NCI-H526 (cell line): ENCODE data around the gene CUL2.
"Not testable (repeated sequence)": the region's sequence is repeated elsewhere in the genome, so short reads cannot be mapped to it uniquely, and the experiment has no call there.

ENCODE experiments used
- DNase-seq, 2 experiments: peaks; one replicate each; lab custom pipeline; 2025; lab: John Stamatoyannopoulos, UW

The CUL2 gene

DNA sequence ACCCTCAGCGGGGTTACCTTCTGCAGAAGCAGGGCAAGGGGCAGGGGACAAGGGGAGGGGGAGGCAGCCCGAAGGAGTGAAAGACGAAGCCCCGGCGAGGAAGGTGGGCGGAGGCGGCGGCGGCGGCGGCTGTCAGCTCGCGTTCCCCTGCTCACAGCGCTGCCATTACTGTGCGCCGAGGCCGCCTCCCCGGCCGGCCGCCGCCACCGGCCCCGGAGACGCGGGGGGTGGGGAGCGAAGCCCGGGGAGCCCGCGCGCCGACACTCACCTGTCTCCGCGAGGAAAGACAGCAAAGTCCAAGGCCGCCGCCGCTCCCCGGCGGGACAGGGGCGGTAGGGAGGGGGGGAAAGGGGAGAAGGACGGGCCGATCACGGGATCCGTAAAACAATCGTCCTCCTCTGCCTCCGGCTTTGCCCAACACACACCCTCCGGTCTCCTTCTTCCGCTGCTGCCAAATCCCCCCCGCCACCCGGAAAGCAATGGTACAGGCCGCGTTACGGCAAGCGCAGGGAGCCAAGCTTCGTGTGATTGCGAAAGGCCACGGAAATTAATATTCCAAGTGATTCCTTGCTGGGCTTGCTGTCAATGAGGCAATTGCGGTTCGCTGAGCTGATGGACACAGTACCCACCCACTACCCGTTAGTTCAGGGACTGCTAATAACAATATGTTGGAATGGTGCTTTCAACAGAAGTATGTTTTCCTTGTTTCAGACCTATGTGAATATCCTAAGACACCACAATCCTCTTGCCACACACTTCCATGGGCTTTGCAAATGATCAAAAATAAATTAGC lies at the start of gene CUL2:
Gene CUL2, minus strand, starts transcription at position 180 of the 793 bp plus-strand sequence. CDS start 19,024 bp downstream, outside the sequence.
- DNase-seq: peak; percentile 75 to 88

DNA sequence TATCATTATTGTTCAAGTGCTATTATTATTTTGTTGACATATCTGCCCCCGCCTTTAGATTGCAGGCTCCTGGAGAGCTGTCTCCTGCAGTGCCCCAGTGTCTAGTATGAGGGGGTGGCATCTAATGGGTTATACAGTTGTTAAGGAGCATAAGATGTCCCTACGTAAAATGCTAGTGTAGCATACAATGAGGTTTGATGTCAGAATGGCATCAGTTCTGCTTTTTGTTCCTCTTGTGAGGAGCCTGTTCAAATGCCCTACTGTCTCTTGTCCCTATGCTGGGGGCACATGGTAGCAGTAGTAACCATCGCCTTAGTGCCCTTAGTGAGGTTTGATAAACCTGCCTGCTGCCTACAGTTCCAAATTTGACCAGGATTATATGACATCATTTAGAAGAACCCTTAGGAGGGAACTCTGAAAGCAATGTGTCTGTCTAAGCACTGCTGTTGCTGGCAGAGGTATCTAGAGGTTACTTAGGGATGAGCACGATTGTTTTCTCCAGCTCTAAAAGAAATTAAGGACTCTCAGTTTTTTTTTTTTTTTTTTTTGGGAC lies 46.2 kb upstream of the CUL2 start:
- no peak for DNase-seq

DNA sequence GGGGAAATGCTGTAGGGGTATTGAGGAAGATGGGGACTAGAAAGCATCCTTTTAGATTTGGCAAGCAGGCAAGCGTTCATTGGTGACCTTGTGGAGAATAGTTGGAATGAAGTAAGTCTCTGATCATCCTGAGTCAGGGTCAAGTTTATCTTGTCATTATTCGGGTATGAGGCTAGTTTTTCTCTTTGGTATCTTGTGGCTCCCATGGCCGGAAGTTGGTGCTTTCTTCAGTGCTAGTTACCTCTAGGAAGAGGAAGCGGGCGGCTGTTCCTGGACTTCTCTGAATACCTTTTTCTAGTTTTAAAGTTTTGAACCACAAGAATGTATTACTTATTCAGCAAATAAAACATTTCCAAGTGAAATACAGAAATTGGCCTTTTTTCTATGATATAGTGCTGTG lies 45.7 kb upstream of the CUL2 start:
- no peak for DNase-seq

DNA sequence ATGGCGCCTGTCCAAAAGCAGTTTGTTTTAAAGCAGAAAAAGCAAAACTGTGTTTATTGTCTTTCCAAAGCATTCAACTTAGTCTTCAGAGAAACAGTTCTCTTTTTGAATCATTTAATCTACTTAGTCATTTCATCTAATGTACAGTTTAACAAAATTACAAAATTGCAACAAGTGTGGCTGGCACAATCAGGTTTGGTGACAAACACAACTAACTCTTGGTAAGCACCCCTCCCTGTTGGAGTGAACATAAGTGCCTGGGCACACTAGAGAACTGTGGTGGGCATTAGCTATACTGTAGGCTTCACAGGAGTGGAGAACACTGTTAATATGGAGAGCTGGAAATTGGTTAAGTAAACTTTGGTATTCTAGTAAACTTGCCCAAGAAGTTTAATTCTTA lies 43.4 kb upstream of the CUL2 start:
- no peak for DNase-seq

DNA sequence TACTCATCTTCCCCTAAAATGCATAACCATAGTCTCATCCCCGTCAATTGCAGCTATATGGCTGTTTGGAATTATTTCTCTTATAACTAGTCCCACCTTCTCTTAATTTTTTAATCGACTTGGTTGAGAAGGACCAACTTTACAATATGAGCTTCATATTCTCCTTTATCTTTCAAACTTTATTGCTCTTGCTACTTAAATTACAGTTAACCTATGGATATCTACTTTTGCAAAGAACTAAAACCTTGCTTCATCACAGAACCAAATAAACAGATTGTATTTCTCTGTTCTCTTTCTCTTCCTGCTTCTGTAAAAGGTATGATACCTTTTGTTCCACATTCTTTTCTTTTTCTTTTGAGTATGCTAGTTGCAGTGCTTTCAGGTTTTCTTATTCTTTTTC lies 42.6 kb upstream of the CUL2 start:
- DNase-seq: no peak

DNA sequence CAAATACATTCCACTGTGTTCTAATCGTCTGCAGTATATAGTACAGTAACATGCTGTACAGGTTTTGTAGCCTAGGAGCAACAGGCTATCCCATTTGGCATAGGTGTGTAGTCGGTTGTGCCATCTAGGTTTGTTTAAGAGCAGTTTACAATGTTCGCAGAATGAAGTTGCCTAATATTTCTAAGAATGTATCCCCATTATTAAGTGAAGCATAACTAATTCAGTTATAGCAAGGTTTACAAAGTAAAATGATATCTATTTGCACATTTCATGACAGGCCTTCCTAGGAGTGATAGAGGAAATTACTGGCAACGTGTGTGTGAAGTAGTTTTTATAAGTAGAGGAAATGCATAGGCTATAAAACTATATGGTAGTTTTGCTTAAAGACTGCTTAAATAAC lies 40.5 kb upstream of the CUL2 start:
- no peak for DNase-seq

DNA sequence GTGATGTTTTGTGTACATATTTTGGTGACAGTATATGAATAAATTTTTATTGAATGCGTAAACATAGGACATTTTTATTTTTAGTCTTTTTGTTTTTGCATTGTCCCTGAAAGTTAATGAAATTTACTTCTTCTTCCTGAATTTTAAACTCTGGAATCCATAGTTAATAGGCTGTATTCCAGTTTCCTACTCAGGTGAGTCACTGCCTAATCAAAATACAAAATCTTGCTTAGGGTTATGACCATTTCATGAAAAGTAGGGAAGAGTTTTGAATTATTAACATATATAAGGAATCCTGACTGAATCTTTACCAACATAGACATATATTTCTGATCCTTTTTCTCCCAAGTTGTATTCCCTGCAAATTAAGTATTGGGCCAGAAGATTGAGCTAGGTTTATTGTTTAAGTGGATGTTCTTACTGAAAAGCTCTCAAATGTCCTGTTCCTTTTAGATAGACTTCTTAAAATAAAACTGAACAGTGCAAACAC lies 39.1 kb upstream of the CUL2 start:
- DNase-seq: no peak

DNA sequence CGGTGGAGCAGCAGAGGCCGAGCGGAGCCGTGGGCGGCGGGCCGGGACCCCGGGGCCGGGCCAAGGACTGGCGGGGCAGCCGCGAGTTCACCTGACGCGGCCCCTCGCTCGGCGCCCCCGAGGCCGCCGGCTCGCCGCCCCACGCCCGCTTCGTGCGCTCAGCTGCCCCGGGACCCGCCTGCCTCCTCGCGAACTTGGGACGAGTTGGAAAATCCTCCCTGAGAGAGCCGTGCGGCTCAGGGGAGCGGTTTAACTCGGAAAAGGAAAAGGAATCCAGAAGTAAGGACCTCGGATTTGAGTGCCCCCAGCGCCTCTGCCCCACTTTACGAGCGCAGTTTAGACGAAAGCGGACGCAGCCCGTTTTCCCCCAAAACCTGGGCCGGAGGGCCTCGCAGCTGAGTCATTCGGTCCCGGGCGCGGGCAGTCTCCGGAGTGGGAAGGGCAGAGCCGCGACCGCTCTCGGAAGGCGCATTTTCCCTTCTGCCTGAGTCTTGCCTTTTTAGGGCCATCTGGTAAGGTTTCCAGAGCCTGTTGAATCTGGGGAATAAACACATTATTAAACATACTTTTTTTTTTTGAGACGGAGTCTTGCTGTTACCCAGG lies 37.2 kb upstream of the CUL2 start:
- peak in 1 of 2 experiments; percentile 70 for DNase-seq

DNA sequence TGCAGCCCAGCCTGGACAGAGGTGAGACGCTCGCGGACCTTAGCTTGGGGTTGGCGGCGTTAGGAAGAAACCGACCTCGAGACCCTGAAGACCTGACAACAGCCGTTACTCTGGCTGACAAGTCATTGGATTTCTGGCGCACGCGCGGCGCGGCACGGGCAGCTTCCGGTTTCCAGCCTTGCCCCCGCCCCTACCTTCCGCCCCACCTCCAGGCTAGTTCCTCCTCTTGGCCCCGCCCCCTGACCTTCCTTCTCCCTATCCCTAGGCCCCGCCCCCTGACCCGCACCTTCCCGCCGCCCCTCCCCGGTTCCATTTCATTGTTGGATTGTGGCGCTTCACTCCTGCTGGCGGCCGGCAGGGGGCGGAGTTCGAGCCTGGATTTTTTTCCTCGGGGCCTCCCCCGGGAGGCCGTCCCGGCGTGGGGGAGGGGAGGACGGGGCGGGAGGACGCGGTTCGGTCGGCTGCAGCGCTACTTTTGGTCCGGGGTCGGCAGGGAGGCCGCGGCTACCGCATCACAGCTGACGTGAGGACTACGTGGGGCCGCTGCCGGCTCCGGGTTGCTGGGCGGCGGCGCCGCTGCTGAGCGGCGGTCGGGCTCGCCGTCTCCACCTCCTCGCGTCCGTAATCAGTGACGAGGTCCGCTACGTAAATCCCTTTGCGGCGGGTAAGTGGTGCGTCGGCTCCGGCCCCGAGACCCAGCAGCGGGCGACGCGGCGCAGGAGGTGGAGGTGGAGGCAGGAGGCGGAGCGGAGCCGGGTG lies 36.6 kb upstream of the CUL2 start, which contains the start of gene CREM:
Gene CREM, plus strand, starts transcription at position 317 of the 759 bp plus-strand sequence. CDS start 10,990 bp downstream, outside the sequence.
- peak; percentile 67 to 98 for DNase-seq

DNA sequence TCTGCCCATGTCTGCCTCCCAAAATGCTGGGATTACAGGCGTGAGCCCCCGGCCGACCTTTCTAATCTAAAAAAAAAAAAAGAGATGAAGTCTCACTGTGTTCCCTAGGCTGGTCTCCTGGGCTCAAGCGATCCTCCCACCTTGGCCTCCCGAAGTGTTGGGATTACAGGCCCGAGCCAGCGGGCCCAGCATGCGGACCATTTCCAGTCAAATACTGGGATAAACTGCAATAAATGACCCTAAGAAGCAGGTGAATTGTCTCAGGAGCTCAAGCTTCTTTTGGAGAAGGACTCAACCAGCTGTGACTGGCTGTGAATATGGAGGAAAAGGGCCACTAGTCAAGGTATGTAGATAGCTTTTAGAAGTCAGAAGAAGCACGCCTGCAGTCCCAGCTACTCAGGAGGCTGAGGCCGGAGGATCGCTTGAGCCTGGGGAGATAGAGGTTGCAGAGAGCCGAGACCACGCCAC lies 36.0 kb upstream of the CUL2 start:
- DNase-seq: no peak

DNA sequence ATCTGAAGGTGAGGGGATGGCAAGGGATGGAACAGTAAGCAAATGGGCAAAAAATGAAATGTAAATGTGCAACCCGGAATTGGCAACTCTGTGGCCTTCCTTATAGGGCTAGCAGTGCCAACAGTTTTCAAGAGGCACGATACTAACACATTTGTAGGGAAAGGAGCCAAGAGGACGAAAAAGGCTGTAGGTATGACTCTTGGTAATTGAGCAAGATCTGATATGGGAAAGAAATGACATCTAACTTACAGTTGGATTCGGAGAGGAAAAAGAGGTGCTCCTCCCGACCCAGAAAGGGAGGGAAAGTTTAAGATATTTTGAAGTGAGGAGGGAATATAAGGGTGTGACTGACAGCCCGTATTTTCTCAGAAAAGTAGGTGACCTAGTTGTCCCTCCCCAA lies 34.4 kb upstream of the CUL2 start:
- DNase-seq: no peak

DNA sequence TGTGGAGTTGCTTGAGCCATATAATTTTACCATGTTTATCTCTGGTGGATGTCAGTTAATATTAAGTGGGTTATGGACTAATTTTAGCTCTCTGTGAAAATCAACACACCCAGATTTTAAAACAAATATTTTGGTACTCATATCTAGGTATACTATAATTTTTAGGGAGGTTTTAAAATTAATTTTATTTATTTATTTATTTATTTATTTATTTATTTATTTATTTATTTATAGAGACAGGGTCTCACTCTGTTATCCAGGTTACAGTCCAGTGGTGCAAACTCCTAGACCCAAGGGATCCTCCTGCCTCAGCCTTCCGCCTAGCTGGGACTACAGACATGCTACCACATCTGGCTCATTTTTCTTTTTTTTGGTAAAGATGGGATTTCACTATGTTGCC lies 29.2 kb upstream of the CUL2 start:
- no peak for DNase-seq

DNA sequence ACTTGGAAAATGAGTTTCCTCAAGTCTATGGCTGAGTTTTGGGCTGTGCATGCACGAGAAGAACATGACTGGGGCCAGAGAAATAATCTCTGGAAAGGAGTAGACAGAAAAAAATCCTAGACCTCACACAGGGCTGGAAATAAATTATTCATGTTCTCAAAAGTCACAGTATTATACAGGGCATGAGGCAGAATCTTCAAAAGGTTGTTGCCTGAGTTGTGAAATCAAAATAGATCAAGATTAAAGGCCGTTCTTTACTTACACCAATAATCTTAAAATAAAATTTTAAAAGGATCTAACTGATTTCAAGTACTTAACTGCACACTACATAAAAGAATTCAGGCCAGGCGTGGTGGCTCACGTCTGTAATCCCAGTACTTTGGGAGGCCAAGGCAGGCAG lies 22.4 kb upstream of the CUL2 start:
- DNase-seq: no peak

DNA sequence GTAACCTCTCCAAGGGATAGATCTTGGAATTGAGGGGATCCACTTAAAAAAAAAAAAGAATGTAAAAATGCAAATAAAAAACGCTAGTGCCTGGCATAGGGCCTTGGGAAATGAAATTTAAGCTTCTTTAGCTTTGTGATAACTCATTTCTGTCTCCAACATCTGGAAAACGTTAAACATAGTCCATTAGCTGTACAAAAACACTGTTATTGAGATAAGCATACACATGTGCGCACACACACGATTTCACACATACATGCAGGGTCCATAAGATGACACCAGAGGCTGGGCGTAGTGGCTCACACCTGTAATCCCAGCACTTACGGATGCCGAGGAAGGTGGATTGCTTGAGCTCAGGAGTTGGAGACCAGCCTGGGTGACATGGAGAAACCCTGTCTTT lies 13.7 kb upstream of the CUL2 start:
- DNase-seq: no peak

DNA sequence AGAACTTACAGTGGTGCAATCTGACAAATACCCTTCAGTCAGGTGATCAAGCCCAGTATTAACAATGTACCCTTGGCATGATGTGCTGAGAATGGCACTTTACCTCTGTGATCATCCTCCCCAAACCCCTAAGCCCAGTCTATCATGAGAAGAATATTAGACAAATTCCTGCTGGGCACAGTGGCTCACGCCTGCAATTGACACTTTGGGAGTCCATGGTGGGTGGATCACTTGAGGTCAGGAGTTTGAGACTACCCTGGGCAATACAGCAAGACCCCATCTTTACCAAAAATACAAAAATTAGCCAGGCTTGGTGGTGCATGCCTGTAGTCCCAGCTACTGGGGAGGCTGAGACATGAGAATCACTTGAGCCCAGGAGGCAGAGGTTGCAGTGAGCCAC lies 7.4 kb upstream of the CUL2 start:
- no peak for DNase-seq

DNA sequence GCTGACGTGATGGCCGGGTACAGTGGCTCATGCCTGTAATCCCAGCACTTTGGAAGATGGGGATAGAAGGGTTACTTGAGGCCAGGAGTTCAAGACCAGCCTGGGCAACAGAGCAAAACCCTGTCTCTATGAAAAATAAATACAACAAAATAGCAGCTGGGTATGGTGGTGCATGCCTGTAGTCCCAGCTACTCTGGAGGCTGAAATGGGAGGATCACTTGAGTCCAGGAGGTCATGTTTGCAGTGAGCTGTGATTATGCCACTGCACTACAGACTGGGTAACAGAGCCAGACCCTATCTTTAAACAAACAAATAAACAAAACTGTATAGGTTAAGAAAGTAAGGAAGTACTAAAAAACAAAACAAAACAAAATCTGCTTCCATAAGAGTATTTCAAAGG lies 6.2 kb upstream of the CUL2 start:
- DNase-seq: no peak

DNA sequence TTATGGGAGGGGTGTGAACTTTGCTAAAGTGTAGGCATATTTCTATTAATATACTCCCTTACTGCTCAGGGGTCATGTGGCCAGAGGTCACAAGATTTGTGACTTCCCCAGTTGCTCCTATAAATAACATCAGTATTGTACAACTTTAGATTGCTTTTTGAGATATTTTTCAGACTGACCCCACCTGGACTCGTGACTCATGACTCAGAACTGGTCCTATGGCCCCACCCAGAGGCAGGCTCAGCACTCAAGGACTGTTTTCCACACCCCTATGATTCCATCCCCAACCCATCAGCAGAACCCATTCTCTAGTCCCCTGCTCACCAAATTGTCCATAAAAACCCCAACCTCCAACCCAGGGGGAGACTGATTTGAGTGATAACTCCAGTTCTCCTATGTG lies 2.7 kb upstream of the CUL2 start:
- DNase-seq: no peak

DNA sequence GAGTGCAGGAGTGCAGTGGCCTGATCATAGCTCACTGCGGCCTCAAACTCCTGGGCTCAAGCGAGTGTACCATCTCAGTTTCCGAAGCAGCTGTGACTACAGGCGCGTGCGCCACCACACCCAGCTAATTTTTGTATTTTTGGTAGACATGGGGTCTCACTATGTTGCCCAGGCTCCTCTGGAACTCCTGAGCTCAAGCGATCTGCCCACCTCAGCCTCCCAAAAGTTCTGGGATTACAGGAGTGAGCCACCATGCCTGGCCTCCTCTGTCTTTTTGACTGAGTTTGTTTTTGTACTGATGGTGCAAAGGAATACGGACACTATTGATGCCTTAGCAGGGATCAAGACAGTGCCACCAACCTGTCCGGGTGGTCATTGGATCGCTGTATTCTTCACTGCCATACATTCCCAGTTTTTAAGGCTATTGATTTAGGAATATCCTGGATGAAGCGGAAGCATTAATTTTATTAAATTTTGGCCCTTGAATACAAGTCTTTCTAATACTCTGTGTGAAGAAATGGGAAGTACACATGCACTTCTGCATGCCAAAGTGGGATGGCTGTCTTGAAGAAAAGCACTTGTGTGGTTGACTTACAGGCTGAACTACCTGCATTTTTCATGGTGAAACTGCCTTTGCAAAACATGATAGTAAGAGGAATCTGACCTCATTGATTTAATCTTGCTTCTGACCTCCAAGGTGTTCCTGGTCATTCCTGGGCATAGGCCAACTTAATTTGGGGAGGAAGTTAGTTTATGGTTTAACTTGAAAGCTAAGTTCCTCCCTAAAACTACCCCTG lies 2.1 kb upstream of the CUL2 start:
- no peak for DNase-seq

DNA sequence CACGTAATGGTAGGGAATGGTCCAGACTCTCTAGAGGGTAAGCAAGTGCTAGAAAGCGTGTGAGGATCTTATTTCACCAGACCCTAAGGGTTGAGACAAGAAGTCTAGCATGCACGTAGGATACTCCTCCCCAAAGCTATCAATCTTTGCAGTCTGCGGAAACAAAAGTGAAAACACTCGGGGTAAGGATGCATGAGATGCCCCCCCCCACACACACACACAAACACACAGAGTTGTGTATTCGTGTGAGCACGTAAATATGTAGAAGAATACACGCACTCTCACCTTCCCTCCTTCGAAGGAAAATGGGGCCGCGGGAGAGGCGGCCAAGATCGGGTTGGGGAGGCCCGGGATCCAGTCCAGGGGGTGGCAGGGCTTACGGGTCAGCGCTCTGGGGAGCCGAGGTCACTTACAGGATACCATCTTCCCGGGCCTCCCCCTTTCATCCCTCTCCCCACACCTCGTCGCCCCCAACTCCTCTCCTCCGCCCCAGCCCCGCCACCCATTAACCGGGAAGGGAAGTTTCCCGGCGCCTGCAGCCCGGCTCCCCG lies 455 bp downstream of the CUL2 start:
- peak; percentile 23 to 39 for DNase-seq

DNA sequence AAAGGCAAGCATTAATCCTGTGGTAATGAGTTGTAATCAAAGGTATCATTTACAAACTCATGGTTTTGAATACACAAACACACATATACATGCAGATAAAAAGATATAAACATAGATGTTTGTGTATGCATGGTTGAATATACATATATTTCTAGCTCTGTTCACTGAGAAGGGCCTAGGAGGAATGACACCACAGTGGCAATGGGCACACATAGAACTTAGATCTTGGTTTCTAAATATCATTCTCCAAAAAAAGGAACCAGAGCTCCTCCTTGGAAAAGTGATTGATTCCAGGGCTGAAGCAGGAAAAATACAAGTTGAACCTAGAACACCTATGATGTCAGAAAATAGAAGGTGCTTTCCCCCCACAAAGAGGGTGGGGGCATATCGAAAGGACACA lies 6.9 kb downstream of the CUL2 start:
- DNase-seq: no peak

DNA sequence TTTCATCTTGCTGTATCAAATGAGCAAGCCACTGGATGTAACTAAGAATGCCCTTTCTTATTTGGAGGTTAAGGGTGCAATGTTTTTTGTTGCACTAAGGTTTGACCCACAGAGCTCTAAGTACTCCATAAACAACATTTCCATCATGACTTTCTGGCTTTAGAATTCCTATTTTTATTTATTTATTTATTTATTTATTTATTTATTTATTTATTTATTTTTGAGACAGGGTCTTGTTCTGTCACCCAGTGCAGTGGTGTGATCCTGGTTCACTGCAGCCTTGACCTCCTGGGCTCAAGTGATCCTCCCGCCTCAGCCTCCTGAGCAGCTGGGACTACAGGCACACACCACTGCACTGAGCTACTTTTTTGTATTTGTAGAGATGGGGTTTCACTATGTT lies 9.9 kb downstream of the CUL2 start:
- not testable (repeated sequence) for DNase-seq
